GM13977 (cell line): ENCODE measurements around the gene SLC52A1.

Experiments used
- DNase-seq: peaks from one replicate; pipeline ENCODE4 v3.0.0; 2012; ENCODE audit warnings: low spot score
- in situ Hi-C: fragments of 300-500 bp; cut with MboI; formaldehyde crosslinking; loops from one replicate; pipeline ENCODE4 v1.12.0; 2022; ENCODE audit warnings: low sequenced_read_pairs, low pct_unique_long_range_greater_than_20kb, mixed read lengths, inconsistent platforms; ENCODE audit not compliant: unreplicated experiment
- TF ChIP-seq, protein P1 (sequence below): IDR thresholded peaks from 2 replicates; pipeline ENCODE4 v1.5.1; 2012; ENCODE audit warnings: mild to moderate bottlenecking, control low read depth; ENCODE audit not compliant: insufficient read depth; ENCODE audit errors: extremely low read depth, missing control alignments

Gene SLC52A1

DNA sequence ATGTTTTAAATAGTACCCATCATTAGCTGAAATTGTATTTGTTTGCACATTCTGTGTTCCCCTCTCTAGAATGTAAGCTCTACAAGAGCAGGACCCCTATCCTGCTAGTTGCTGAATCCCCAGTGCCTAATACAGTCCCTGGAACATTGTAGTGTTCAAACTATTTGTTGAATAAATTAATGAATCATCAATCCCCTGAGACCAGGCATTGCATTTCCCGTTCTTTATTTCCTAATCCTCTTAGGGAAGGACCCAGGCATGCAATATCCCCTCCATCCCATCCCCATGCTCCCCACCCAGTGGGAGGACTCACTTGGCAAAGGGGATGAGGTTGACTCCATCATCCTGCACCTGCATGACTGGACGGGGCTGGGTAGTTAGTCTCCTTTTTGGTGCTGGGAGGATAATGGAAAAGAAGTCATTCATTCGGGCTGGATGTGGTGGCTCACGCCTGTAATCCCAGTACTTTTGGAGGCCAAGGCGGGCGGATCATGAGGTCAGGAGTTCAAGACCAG is 41.1 kb downstream of the SLC52A1 start:
- TF ChIP-seq, protein P1, sequence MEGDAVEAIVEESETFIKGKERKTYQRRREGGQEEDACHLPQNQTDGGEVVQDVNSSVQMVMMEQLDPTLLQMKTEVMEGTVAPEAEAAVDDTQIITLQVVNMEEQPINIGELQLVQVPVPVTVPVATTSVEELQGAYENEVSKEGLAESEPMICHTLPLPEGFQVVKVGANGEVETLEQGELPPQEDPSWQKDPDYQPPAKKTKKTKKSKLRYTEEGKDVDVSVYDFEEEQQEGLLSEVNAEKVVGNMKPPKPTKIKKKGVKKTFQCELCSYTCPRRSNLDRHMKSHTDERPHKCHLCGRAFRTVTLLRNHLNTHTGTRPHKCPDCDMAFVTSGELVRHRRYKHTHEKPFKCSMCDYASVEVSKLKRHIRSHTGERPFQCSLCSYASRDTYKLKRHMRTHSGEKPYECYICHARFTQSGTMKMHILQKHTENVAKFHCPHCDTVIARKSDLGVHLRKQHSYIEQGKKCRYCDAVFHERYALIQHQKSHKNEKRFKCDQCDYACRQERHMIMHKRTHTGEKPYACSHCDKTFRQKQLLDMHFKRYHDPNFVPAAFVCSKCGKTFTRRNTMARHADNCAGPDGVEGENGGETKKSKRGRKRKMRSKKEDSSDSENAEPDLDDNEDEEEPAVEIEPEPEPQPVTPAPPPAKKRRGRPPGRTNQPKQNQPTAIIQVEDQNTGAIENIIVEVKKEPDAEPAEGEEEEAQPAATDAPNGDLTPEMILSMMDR: no peak
- in situ Hi-C loops: no loop called here
- no peak for DNase-seq

DNA sequence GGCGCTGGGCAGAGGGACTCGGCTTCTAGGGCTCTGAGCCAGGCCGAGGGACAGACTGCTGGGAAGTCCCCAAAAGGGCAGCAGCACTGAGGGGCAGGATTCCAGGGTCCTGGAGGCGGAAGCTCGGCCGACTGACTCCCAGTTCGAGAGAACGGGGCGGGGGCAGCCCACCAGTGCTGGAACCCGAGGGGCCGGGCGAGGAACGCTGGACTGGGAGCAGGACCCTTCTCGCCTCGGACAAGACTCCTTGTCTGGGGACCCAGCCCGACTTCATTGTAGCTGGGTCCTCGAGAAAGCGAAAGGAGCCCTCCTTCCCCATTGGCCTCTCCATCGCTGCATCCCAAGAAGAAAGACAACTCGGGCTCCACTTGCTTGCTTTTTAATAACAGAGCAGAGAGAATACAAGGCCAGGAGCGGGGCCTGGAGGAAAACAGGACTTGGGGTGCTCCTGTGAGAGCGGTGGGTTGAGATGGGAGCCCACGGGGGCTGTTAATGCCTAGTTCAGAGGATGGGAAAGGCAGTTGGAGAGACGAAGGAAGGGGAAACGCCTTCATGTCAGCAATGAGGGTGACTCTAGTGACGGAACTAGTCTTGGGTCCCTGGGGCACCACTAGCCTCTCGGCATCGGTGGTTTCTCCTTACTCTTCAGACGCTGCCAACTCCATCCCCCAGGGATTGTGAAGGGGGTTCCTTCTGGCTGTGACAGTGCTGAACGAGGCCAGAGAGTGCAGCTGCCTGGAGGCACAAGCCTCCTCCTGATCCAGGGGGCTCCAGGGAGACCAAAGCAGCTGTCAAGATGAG is 47.3 kb downstream of the SLC52A1 start:
- TF ChIP-seq, protein P1: no peak
- in situ Hi-C loops: no loop called here
- DNase-seq: no peak

DNA sequence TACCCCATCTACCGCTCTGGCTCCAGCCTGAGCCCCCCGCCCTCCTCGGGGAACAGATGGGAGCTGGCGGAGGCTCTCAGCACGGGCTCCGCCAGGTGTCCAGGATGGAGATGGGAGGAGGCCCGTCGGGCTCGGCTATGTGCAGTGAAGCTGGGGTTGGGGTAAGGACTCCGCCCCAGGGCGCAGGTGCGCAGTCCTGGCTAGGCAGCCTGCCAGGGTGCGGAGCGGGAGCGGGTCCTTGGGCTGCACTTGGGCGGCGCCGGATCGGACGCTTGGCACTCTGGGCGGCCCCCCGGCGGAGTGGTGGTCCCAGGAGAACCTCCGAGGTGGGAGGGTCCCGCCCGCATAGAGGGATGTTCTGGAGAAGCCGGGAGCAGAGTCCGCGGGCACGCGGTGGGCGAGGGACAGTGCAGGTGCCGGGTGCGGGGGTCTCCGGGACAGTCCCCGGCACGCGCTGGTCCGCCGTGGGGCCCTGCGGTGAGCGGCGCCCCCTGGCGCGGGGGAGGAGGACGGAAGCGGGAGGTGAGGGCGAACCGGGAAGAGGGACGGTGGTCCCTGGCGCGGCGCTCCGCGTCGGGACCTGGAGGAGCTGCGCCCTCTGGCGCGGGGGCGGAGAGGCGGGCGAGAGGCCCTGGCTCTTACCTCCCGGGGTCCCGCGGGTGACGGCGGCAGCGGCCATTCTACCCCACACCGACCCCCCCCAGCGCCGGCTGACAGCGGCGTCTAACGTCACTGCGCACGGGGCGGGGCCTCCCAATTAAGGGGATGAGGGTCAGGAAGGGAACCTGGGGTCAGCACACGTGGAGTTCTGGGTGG is 48.1 kb downstream of the SLC52A1 start, which contains the start of gene CAMTA2:
Gene CAMTA2, minus strand, starts transcription at position 725 of the 816 bp plus-strand sequence. CDS start 1,453 bp downstream, outside the sequence.
- in situ Hi-C loops: no loop called here
- TF ChIP-seq, protein P1: peak; percentile 69
- DNase-seq: peak; percentile 89

DNA sequence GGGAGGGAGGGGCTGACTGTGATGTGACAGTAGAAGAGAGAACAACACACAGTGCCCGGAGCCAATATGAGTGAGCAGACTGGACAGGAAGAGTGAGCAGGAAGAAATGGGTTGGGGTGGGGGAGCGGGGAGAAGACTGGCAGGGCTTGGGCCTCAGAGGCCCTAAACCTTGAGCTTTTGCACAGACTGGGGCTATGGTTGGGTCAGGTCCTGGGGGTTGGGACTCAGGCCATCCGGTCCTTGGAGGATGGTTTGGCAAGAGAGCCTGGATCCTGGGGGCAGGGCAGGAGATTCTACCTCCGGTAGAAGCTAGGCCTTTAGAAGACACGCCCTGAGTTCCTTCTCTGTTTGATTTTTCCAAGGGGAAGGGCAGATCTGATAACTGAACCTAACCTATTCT is 48.8 kb downstream of the SLC52A1 start:
- no peak for DNase-seq
- TF ChIP-seq, protein P1: no peak
- in situ Hi-C loops: no loop called here
